ENCODE measurements around the gene HSFX2. TPM values are rescaled to one million over a fixed set of nuclear protein-coding genes. Genes with fewer than 3 reads are reported as not detected.
"Not testable (repeated sequence)": the region's sequence is repeated elsewhere in the genome, so short reads cannot be mapped to it uniquely, and the experiment has no call there.

The HSFX2 gene
- total RNA-seq, 4 donors from 2014 or later = 0.38 to 4.8 TPM; not detected in 2

DNA sequence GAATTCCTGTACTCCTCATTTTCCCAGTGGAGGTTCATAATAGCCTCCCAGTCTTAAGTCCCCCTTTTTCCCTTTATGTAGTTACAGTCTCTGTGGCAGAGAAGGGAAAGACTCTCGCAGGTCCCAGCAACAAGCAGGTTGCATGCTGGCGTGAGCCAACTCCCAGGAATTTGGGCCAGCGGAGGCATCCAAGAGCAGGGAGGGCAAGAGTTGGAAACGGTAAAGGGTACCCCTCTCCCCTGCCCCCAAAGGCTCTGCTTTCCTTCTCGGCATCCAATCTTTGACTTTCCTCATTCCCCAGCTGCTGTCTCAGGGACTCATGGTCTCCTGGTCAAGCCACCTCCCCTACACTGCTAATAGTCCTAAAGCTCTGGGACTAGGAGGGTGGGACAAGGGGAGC, 15.4 kb upstream of the HSFX2 start:
- no peak for DNase-seq (ENCODE audit: low spot score in 2 of 2)
- H3K4me1 ChIP-seq = no peaks in the 10 kb centered on the region
- H3K9me3 ChIP-seq = no peaks in the 10 kb centered on the region
- WGBS = 73% methylated on average over 5 of the region's 5 CpGs
- no peak overlapping the region for H3K27ac ChIP-seq
- TF ChIP-seq POLR2AphosphoS5 (IDR thresholded peaks at IDR 0.05) (no peak), EP300 (IDR thresholded peaks at IDR 0.05) (no peak), POLR2A (IDR thresholded peaks at IDR 0.05) (no peak)
- TF ChIP-seq, protein P1, sequence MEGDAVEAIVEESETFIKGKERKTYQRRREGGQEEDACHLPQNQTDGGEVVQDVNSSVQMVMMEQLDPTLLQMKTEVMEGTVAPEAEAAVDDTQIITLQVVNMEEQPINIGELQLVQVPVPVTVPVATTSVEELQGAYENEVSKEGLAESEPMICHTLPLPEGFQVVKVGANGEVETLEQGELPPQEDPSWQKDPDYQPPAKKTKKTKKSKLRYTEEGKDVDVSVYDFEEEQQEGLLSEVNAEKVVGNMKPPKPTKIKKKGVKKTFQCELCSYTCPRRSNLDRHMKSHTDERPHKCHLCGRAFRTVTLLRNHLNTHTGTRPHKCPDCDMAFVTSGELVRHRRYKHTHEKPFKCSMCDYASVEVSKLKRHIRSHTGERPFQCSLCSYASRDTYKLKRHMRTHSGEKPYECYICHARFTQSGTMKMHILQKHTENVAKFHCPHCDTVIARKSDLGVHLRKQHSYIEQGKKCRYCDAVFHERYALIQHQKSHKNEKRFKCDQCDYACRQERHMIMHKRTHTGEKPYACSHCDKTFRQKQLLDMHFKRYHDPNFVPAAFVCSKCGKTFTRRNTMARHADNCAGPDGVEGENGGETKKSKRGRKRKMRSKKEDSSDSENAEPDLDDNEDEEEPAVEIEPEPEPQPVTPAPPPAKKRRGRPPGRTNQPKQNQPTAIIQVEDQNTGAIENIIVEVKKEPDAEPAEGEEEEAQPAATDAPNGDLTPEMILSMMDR (IDR thresholded peaks at IDR 0.05) = no peak
- H3K36me3 ChIP-seq = peaks cover 4% of the 10 kb centered on the region
- no peaks in the 10 kb centered on the region for H3K27me3 ChIP-seq
- no peak overlapping the region for H3K4me3 ChIP-seq

DNA sequence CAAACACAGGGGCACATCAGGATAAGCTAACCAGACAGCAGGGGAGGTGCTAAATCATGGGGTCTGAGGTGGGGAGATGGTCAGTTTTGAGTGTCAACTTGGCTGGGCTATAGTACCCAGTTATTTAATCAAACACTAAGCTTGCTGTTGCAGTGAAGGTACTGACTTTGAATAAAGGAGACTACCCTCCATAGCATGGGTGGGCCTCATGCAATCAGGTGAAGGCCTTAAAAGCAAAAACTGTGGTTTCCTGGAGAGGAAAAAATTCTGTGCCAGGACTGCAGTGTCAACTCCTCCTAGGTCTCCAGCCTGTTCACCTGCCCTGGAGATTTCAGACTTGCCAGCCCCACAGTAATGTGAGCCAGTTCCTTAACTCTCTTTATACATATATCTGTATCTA, 12.6 kb upstream of the HSFX2 start:
- Histone ChIP-seq H3K27me3 (no peaks in the 10 kb centered on the region), H3K36me3 (peaks cover 10% of the 10 kb centered on the region), H3K4me3 (no peak overlapping the region), H3K27ac (no peak overlapping the region), H3K4me1 (no peaks in the 10 kb centered on the region), H3K9me3 (no peaks in the 10 kb centered on the region)
- DNase-seq (ENCODE audit: low spot score in 2 of 2) = no peak
- TF ChIP-seq POLR2A (IDR thresholded peaks at IDR 0.05) (no peak), POLR2AphosphoS5 (IDR thresholded peaks at IDR 0.05) (no peak), EP300 (IDR thresholded peaks at IDR 0.05) (no peak)
- TF ChIP-seq, protein P1 (IDR thresholded peaks at IDR 0.05) = no peak

DNA sequence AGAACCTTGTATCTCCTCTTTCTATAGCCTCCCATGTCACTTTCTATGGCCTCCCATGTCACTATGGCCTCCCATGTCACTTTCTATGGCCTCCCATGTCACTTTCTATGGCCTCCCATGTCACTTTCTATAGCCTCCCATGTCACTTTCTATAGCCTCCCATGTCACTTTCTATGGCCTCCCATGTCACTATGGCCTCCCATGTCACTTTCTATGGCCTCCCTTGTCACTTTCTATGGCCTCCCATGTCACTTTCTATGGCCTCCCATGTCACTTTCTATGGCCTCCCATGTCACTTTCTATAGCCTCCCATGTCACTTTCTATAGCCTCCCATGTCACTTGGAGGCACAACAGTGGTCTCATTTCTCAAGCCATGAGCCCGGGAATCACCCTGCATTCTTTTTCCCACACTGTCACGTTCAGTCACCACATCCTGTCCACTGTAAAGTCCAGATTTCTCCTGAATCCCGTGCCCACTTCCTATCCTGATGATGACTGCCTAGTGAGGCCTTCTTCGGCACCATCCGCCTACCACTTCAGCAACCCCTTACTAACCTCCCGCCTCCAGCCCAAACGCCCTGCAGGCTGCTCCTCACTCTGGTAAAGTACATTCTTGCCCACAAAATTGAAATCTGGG, 10.3 kb upstream of the HSFX2 start:
- H3K4me1 ChIP-seq; DNase-seq (ENCODE audit: low spot score in 2 of 2); H3K9me3 ChIP-seq; H3K36me3 ChIP-seq; H3K27me3 ChIP-seq; H3K27ac ChIP-seq; H3K4me3 ChIP-seq: not testable (repeated sequence)
- 79% methylated on average over 7 of the region's 7 CpGs for WGBS

DNA sequence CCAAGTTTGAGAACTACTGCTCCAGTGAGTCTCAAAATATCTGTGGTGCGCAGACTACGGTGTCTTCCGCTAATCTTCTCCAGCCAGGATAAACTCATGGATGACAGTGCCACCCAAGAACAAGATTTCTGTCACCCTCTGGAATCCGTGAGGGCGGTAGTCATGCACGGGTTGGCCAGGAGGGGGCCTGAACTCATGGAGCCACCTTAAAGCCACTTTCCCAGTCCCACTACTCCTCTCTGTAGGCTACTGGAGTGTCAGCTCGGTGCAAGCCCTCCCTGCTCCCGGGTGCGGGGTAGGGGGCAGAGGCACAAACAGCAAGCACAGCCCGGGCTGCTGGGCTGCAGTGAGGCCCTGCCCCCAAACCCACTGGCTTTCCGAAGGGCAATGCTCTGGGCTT, 3.5 kb upstream of the HSFX2 start:
- not testable (repeated sequence) for H3K9me3 ChIP-seq; H3K4me3 ChIP-seq; H3K36me3 ChIP-seq; H3K27me3 ChIP-seq; H3K4me1 ChIP-seq; H3K27ac ChIP-seq; DNase-seq (ENCODE audit: low spot score in 2 of 2)
- WGBS = no CpG with 5 or more reads among the region's 11 CpGs

DNA sequence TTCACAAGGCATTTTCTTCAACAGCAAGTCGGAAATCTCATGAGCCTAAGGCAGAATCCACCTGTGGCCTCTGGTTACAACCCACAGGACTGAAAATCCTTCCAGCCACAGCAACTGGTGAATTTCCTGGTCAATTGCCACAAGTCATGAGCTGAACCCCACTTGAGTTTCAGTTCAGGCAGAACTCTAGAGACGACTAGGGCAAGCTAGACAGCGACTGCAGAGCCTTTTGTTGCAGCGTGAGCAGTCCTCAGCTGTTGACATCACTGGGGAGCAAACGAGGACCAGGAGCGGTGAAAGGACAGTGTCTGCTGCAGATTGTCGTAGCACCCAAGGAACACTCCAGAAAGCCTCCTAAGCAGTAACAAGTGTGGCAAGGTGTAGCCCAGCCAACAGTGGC, 829 bp upstream of the HSFX2 start:
- not testable (repeated sequence) for H3K4me3 ChIP-seq; H3K27me3 ChIP-seq; DNase-seq (ENCODE audit: low spot score in 2 of 2); H3K27ac ChIP-seq; H3K36me3 ChIP-seq; H3K4me1 ChIP-seq; H3K9me3 ChIP-seq
- no CpG with 5 or more reads among the region's 7 CpGs for WGBS

DNA sequence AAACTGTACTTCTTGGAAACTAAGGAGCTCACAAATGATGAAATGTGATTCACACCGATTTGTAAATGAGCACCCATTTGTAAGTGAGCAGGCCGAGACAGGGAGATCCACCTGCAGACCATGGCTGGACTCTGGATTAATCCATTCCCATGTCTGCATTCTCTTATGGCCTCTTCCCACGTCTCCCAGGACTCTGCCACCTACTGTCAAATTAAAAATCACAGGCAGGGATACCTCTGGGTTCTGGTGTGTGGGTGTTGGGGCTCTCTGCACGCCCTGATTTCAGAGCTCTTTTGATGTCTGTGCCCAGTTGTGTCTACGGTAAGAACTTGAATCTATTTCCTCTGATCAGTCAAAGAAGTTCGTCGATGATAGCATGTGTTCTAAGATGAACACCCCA, 4.1 kb downstream of the HSFX2 start:
- H3K27me3 ChIP-seq; H3K4me1 ChIP-seq; H3K36me3 ChIP-seq; H3K4me3 ChIP-seq; H3K27ac ChIP-seq; H3K9me3 ChIP-seq; DNase-seq (ENCODE audit: low spot score in 2 of 2): not testable (repeated sequence)
- WGBS = no CpG with 5 or more reads among the region's 7 CpGs

DNA sequence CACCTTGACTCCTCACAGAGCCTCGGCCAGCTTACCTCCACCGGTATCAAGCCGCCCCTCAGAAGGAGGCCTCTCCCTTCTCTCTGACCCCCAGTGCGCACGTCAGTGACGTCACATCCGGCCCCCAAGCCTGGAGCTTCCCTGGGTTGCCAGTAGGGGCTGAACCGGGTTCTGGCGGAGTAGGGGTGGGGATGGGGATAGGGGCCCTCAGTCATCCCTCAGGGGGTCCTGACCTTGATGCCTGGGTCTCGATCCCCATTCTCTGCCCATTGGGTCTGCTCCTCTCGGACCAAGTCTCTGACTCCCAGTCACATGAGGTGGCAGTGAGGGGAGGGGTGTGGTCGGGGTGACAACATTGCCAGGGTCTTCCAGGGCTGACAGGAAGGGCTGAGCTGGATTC, 7.8 kb downstream of the HSFX2 start, which contains the start of gene MAGEA9B:
TSS of gene MAGEA9B (minus strand) at position 101 of the 400 bp plus-strand sequence. CDS start 4,280 bp downstream, outside the sequence.
- H3K36me3 ChIP-seq; H3K4me1 ChIP-seq; H3K27ac ChIP-seq; DNase-seq (ENCODE audit: low spot score in 2 of 2); H3K4me3 ChIP-seq; H3K9me3 ChIP-seq; H3K27me3 ChIP-seq: not testable (repeated sequence)
- WGBS = no CpG with 5 or more reads among the region's 12 CpGs

DNA sequence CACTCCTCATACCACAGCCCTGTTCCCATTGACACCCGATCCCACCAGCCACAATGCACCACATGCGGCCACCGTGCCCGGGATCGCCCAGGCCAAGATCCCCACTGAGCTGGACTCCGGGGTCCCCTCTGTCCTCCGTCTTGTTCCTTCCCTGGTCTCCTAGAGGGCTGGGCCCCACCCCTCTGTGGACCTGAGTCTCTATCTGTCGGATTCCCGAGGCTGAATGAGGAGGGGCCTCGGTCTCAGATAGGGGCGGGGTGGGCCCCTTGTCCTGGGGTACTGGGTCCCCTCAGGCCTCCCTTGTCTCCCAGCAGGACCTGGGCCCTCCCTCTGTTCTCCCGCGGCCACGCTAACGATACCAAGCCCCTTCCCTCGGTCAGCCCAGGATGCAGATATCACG, 9.5 kb downstream of the HSFX2 start:
- WGBS = no CpG with 5 or more reads among the region's 17 CpGs

DNA sequence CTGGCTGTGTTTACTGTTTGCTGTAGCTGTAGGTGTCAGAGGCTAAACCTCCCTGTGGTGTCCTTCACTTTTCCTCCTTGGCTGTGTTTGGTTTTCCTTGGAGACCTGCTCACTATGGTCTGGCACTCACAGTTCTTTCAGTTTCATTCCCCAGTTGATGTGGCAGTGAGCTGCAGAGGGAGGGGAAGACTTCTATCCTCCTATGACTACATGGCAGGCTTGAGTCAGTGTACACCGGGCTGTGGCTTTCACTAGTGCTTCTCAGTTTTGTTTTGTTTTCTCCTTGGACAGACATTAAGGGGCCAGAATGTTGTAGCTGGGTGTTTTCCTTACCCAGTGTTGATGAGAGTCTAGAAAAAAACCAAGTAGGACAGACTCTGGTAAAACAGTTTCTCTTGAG, 21.7 kb downstream of the HSFX2 start:
- not testable (repeated sequence) for H3K4me1 ChIP-seq

More for the DNA sequence above, 9.5 kb downstream of the HSFX2 start:
- H3K9me3 ChIP-seq; H3K4me1 ChIP-seq; H3K27me3 ChIP-seq; H3K27ac ChIP-seq; DNase-seq (ENCODE audit: low spot score in 2 of 2); H3K36me3 ChIP-seq; H3K4me3 ChIP-seq: not testable (repeated sequence)

More for the DNA sequence above, 21.7 kb downstream of the HSFX2 start:
- no CpG with 5 or more reads among the region's 1 CpG for WGBS
- H3K4me3 ChIP-seq; H3K9me3 ChIP-seq; H3K27ac ChIP-seq; DNase-seq (ENCODE audit: low spot score in 2 of 2); H3K36me3 ChIP-seq; H3K27me3 ChIP-seq: not testable (repeated sequence)

Data from suprapubic skin (tissue), 4 donors.